Osteocyte (in vitro differentiated cells): ENCODE measurements around the gene PRKCQ. TPM values are rescaled to one million over a fixed set of nuclear protein-coding genes. Genes with fewer than 3 reads are reported as not detected.

Source experiments
- DNase-seq: peaks from one replicate; pipeline ENCODE4 v3.0.0; 2021; ENCODE audit warnings: mixed read lengths; ENCODE audit not compliant: unreplicated experiment; ENCODE audit errors: extremely low spot score
- H3K27ac Mint-ChIP-seq: one replicate; pipeline ENCODE4 v1.8.0; 2021; ENCODE audit warnings: mild to moderate bottlenecking, mixed read lengths; ENCODE audit not compliant: unreplicated experiment
- H3K27me3 Mint-ChIP-seq: one replicate; pipeline ENCODE4 v1.8.0; 2021; ENCODE audit warnings: mixed read lengths; ENCODE audit not compliant: unreplicated experiment
- H3K36me3 Mint-ChIP-seq: one replicate; pipeline ENCODE4 v1.8.0; 2021; ENCODE audit warnings: mixed read lengths; ENCODE audit not compliant: unreplicated experiment
- H3K4me1 Mint-ChIP-seq: one replicate; pipeline ENCODE4 v1.8.0; 2021; ENCODE audit warnings: mixed read lengths; ENCODE audit not compliant: unreplicated experiment
- H3K4me3 Mint-ChIP-seq: one replicate; pipeline ENCODE4 v1.8.0; 2021; ENCODE audit warnings: mild to moderate bottlenecking, moderate library complexity, mixed read lengths; ENCODE audit not compliant: unreplicated experiment
- H3K9me3 Mint-ChIP-seq: one replicate; pipeline ENCODE4 v1.8.0; 2021; ENCODE audit warnings: mixed read lengths; ENCODE audit not compliant: unreplicated experiment
- CTCF ChIP-seq: fragments of 200-600 bp; sonication (generic); IDR thresholded peaks from 2 replicates; pipeline ENCODE4 v1.5.0; 2021; ENCODE audit warnings: antibody characterized with exemption, mild to moderate bottlenecking, moderate library complexity
- total RNA-seq: library from RNA; stranded (reverse); gene quantifications from 2 replicates; pipeline ENCODE4 v1.2.1, GENCODE V29; 2021

PRKCQ gene
- total RNA-seq, 1 donor from 2014 or later, result 0.11 TPM

DNA sequence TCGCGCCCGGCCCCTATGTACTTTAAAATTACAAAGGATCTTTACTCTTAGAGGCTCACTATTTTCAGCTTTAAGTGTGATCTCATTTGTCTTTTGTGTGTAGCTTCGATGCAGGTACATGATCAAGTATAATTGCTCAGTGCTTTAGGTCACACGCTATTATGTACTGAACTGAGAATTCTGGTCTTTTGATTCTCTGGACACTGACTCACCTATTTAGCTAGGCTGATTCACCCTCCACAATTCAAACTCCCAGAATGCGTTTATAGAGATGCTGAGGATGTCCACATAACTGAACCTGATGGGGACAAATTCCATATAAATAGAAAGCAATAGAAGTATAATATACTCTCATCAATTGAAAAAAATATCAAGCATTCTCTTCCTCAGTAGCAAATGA lies 57.8 kb downstream of the PRKCQ start:
- H3K9me3 Mint-ChIP-seq, result no peaks in the 10 kb centered on the region
- no peak overlapping the region for H3K4me3 Mint-ChIP-seq
- no peaks in the 10 kb centered on the region for H3K36me3 Mint-ChIP-seq
- peaks cover 2% of the 10 kb centered on the region for H3K27me3 Mint-ChIP-seq
- no peak for TF ChIP-seq CTCF
- H3K4me1 Mint-ChIP-seq, result no peaks in the 10 kb centered on the region
- H3K27ac Mint-ChIP-seq, result no peak overlapping the region
- no peak for DNase-seq

DNA sequence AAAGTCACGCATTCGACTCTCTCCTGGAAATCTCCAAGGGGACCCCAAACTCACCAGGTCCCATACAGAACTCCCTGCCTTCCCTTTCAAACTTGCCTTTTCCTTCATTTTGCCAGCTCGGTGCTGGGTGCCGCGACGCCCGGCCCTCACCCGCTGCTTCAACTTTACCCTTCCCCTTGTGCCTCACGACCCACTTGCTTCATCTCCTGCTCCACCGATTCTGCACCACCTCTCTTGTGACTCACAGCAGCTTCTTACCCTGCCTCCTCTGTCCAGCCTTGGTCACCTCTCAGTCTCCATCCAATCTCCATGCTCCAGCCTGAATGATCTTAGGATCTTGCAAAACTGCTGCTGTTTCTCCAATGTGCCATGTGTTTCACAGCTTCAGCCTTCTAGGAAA lies 59.9 kb downstream of the PRKCQ start:
- Mint-ChIP-seq H3K4me3 (no peak overlapping the region), H3K27ac (no peak overlapping the region), H3K9me3 (no peaks in the 10 kb centered on the region), H3K36me3 (no peaks in the 10 kb centered on the region), H3K4me1 (no peaks in the 10 kb centered on the region), H3K27me3 (peaks cover 12% of the 10 kb centered on the region)
- peak; percentile 77 for DNase-seq
- no peak for TF ChIP-seq CTCF

GRCh38 chr10:6518791-6519429 lies 61.2 kb downstream of the PRKCQ start:
- Mint-ChIP-seq H3K9me3 (no peaks in the 10 kb centered on the region), H3K36me3 (no peaks in the 10 kb centered on the region), H3K27me3 (peaks cover 12% of the 10 kb centered on the region)

DNA sequence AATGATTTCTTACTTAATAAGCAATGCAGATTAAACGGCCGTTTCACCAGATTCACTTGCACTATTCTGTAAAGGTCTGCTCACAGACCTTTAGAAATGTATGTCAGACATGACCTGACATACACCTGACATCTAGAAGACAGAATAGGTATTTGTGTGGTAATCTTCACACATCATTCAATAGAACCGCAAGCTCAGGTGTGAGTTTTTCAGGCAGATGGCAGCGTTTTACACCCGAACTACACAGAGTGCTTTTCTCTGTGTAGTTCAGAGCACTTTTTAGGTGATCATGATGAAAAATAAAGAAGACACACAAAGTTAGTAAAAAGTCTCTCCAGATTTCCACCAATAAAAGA lies 63.2 kb downstream of the PRKCQ start:
- no peak for DNase-seq
- no peak for TF ChIP-seq CTCF
- H3K27ac Mint-ChIP-seq, result no peak overlapping the region
- no peak overlapping the region for H3K4me3 Mint-ChIP-seq
- H3K9me3 Mint-ChIP-seq, result no peaks in the 10 kb centered on the region
- peaks cover 12% of the 10 kb centered on the region for H3K27me3 Mint-ChIP-seq
- no peaks in the 10 kb centered on the region for H3K4me1 Mint-ChIP-seq
- no peaks in the 10 kb centered on the region for H3K36me3 Mint-ChIP-seq

More at GRCh38 chr10:6518791-6519429, 61.2 kb downstream of the PRKCQ start:
- TF ChIP-seq CTCF, result no peak
- Mint-ChIP-seq H3K4me3 (no peak overlapping the region), H3K4me1 (no peaks in the 10 kb centered on the region), H3K27ac (no peak overlapping the region)
- DNase-seq, result no peak

- TF ChIP-seq CTCF, result no peak
- no peaks in the 10 kb centered on the region for H3K4me1 Mint-ChIP-seq
- no peaks in the 10 kb centered on the region for H3K9me3 Mint-ChIP-seq
- H3K36me3 Mint-ChIP-seq, result no peaks in the 10 kb centered on the region
- no peak for DNase-seq
- no peak overlapping the region for H3K4me3 Mint-ChIP-seq
- H3K27ac Mint-ChIP-seq, result no peak overlapping the region
- peaks cover 12% of the 10 kb centered on the region for H3K27me3 Mint-ChIP-seq
Measured at GRCh38 chr10:6516281-6516928, 63.7 kb downstream of the PRKCQ start.
